PC-9 (cell line): Measurements from ENCODE around the gene CFAP91.

Source experiments
- EZH2 ChIP-seq: fragments of 200-600 bp; sonication (generic); IDR thresholded peaks from 2 replicates; pipeline ENCODE4 v1.8.0; 2017; ENCODE audit warnings: antibody characterized with exemption, low read depth
- TF ChIP-seq, protein P1 (sequence below): fragments of 200-600 bp; sonication (generic); conservative IDR thresholded peaks from 2 replicates; pipeline ENCODE4 v1.6.1; 2017; ENCODE audit warnings: mixed run types, antibody characterized with exemption, mild to moderate bottlenecking, moderate library complexity

DNA sequence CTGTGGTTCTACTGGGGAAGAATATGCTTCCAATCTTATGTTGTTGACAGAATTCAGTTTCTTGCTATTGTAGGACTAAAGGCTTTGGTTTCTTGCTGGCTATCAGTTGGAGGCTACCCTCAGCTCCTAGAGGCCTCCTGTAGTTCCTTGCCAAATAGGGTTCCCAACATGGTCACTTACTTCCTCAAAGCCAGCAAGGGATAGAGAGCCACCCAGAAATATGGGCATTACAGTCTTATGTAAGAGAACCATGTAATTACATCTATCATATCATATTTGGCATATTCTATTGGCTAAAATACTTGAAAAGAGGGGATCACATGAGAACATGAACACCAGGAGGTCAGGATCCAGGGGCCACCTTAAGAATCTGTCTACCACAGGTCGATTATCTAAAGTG lies 19.4 kb upstream of the CFAP91 start:
- TF ChIP-seq, protein P1, sequence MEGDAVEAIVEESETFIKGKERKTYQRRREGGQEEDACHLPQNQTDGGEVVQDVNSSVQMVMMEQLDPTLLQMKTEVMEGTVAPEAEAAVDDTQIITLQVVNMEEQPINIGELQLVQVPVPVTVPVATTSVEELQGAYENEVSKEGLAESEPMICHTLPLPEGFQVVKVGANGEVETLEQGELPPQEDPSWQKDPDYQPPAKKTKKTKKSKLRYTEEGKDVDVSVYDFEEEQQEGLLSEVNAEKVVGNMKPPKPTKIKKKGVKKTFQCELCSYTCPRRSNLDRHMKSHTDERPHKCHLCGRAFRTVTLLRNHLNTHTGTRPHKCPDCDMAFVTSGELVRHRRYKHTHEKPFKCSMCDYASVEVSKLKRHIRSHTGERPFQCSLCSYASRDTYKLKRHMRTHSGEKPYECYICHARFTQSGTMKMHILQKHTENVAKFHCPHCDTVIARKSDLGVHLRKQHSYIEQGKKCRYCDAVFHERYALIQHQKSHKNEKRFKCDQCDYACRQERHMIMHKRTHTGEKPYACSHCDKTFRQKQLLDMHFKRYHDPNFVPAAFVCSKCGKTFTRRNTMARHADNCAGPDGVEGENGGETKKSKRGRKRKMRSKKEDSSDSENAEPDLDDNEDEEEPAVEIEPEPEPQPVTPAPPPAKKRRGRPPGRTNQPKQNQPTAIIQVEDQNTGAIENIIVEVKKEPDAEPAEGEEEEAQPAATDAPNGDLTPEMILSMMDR: no peak
- no peak for TF ChIP-seq EZH2
